Nephron progenitor cell (in vitro differentiated cells): Measurements from ENCODE around the gene SMS.

Source experiments
- DNase-seq: peaks from one replicate; pipeline ENCODE4 v3.0.0; 2021
- H3K27ac Mint-ChIP-seq: 2 replicates; pipeline ENCODE4 v1.8.0; 2021; ENCODE audit warnings: mild to moderate bottlenecking, moderate library complexity, mixed read lengths
- H3K27me3 Mint-ChIP-seq: 2 replicates; pipeline ENCODE4 v1.8.0; 2021; ENCODE audit warnings: mild to moderate bottlenecking, low read depth, mixed read lengths; ENCODE audit not compliant: poor library complexity
- H3K36me3 Mint-ChIP-seq: 2 replicates; pipeline ENCODE4 v1.8.0; 2021; ENCODE audit warnings: low read depth, mixed read lengths
- H3K4me1 Mint-ChIP-seq: 2 replicates; pipeline ENCODE4 v1.8.0; 2021; ENCODE audit warnings: mixed read lengths
- H3K4me3 Mint-ChIP-seq: 2 replicates; pipeline ENCODE4 v1.8.0; 2021; ENCODE audit warnings: mild to moderate bottlenecking, moderate library complexity, mixed read lengths
- H3K9me3 Mint-ChIP-seq: 2 replicates; pipeline ENCODE4 v1.8.0; 2021; ENCODE audit warnings: mild to moderate bottlenecking, moderate library complexity, mixed read lengths
- TF ChIP-seq, protein P1 (sequence below): fragments of 200-600 bp; sonication (generic); IDR thresholded peaks from 2 replicates; pipeline ENCODE4 v1.5.0; 2021; ENCODE audit warnings: antibody characterized with exemption

The SMS gene

DNA sequence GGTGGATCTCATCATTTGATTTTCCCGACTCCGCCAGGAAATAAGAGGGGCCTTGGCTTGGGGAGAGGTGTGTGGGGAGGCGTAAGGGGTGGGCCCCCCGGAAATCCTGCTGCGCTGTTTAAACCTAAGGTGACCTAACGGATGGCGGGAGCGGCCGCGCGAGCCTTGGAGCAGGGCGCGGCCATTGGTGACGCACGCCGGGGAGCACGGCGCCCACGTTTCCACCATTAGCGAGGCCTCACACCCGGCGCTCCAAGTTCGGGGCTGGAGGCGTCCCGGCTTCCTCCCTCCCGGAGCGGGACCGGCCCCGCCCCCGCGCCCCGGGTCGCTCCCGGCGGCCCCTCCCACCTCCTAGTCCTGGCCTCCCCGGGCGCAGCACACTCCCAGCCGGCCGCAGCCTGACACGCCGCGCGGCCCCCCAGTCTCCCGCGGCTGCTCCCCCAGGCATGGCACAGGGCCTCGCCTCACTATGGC lies at the start of gene SMS:
SMS (plus strand) TSS at position 354 of the 474 bp plus-strand sequence; CDS start at position 470, 116 bp downstream.
- Mint-ChIP-seq H3K4me1 (peaks cover 43% of the 10 kb centered on the region), H3K27me3 (peaks cover 19% of the 10 kb centered on the region), H3K9me3 (peaks cover 3% of the 10 kb centered on the region), H3K27ac (peak within 1 kb of the TSS; percentile 89), H3K36me3 (peaks cover 27% of the 10 kb centered on the region), H3K4me3 (peak within 1 kb of the TSS; percentile 86)
- TF ChIP-seq, protein P1, sequence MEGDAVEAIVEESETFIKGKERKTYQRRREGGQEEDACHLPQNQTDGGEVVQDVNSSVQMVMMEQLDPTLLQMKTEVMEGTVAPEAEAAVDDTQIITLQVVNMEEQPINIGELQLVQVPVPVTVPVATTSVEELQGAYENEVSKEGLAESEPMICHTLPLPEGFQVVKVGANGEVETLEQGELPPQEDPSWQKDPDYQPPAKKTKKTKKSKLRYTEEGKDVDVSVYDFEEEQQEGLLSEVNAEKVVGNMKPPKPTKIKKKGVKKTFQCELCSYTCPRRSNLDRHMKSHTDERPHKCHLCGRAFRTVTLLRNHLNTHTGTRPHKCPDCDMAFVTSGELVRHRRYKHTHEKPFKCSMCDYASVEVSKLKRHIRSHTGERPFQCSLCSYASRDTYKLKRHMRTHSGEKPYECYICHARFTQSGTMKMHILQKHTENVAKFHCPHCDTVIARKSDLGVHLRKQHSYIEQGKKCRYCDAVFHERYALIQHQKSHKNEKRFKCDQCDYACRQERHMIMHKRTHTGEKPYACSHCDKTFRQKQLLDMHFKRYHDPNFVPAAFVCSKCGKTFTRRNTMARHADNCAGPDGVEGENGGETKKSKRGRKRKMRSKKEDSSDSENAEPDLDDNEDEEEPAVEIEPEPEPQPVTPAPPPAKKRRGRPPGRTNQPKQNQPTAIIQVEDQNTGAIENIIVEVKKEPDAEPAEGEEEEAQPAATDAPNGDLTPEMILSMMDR: no peak
- DNase-seq: peak; percentile 78

DNA sequence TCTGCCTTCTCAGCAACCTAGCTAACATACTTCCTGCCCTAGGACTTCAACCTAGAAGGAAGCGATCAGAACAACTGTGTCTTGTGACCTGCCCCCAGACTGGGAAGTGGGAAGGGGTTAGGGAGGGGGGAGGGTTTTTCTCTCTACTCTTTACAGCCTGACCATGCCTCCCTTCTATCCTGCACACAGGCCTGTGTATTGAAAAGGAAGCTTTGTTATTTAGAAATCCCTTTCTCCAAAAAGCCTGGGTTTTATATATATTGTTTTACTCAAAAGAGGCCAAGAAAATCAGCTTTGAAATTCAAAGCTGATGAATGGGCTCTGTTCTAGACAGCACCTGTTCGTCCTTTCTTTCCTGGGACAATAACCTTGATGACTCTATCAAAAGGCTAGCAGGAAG lies 35.2 kb upstream of the SMS start:
- Mint-ChIP-seq H3K9me3 (no peaks in the 10 kb centered on the region), H3K4me1 (peaks cover 30% of the 10 kb centered on the region), H3K27ac (no peak overlapping the region), H3K27me3 (no peaks in the 10 kb centered on the region), H3K4me3 (no peak overlapping the region), H3K36me3 (no peaks in the 10 kb centered on the region)
- TF ChIP-seq, protein P1: no peak
- no peak for DNase-seq

DNA sequence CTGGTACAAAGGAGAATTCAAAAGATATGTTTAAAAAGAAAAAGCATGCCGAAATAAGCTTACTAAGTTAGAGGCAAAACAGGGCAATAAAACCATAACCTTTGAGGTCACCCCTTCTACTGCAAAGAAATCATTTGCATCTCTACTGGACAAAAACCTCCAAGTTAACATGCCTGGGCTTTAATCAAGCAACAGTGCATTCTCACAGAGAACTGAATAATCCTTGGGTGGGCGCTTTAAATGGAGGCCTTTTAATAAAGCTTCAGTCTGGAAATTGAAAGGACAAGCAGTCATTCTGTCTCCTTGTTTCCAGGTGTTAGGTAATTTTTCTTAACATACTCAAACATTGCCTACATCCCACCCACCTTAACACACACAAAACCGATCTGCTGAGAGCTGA lies 34.6 kb upstream of the SMS start:
- Mint-ChIP-seq H3K36me3 (no peaks in the 10 kb centered on the region), H3K9me3 (no peaks in the 10 kb centered on the region), H3K4me1 (peaks cover 30% of the 10 kb centered on the region), H3K27ac (peak overlapping the region; percentile 71), H3K27me3 (no peaks in the 10 kb centered on the region), H3K4me3 (no peak overlapping the region)
- DNase-seq: no peak
- TF ChIP-seq, protein P1: no peak

DNA sequence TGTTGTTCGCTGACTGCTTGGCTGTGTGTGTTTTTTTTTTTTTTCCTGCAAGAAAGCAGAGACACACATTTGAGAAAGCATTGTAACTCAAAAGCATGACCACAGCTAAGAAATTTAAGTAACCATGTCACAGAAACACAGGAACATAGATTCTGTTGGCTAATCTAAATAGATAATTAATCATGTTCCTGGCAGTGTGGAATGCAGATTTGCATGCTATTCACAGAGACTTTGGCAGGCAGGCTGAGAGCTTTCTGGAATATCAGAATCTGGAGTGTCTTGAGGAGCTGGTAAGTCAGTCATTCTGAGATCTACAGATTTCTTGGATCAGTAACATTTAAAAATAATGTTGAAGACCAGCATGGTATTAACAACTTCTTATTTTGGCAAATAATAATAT lies 33.2 kb upstream of the SMS start:
- Mint-ChIP-seq H3K4me1 (peaks cover 30% of the 10 kb centered on the region), H3K36me3 (no peaks in the 10 kb centered on the region), H3K4me3 (no peak overlapping the region), H3K9me3 (no peaks in the 10 kb centered on the region), H3K27me3 (peaks cover under 1% of the 10 kb centered on the region), H3K27ac (no peak overlapping the region)
- TF ChIP-seq, protein P1: no peak
- peak; percentile 10 for DNase-seq

GRCh38 chrX:21911481-21911880 lies 29.0 kb upstream of the SMS start:
- TF ChIP-seq, protein P1: no peak
- Mint-ChIP-seq H3K4me1 (peaks cover 13% of the 10 kb centered on the region), H3K36me3 (no peaks in the 10 kb centered on the region), H3K4me3 (no peak overlapping the region), H3K27me3 (peaks cover 2% of the 10 kb centered on the region), H3K27ac (no peak overlapping the region), H3K9me3 (no peaks in the 10 kb centered on the region)
- DNase-seq: no peak

GRCh38 chrX:21912220-21912619 lies 28.3 kb upstream of the SMS start:
- H3K4me1 Mint-ChIP-seq: peaks cover 8% of the 10 kb centered on the region
- no peaks in the 10 kb centered on the region for H3K9me3 Mint-ChIP-seq
- DNase-seq: no peak
- no peaks in the 10 kb centered on the region for H3K36me3 Mint-ChIP-seq
- H3K27me3 Mint-ChIP-seq: peaks cover 5% of the 10 kb centered on the region
- TF ChIP-seq, protein P1: no peak
- H3K27ac Mint-ChIP-seq: no peak overlapping the region
- no peak overlapping the region for H3K4me3 Mint-ChIP-seq
